GM12878 (cell line): ENCODE measurements around the gene ATP2B1. TPM values are rescaled to one million over a fixed set of nuclear protein-coding genes. Genes with fewer than 3 reads are reported as not detected.
A peak's percentile ranks its signal among the peaks of the same experiment; 100 is the strongest.

Experiments used
- ATAC-seq: fragments of 200-7000 bp; cut with Tn5 transposase; 3 replicates; pipeline ENCODE4 v1.9.1; 2020; ENCODE audit warnings: mild to moderate bottlenecking, moderate library complexity
- BruUV-seq: library from RNA; stranded (reverse); fragments of 400-500 nt; replicated peaks from 2 replicates; lab custom pipeline; 2021; lab: Mats Ljungman, UMichigan
- CTCF ChIA-PET: fragments of 300-600 bp; sonication (Branson Sonifier 250); formaldehyde crosslinking; extraction: SDS; loops from one replicate; lab custom pipeline; 2021; ENCODE audit warnings: inconsistent platforms; lab: Yijun Ruan, JAX
- POLR2A ChIA-PET: fragments of 350-600 bp; formaldehyde crosslinking; extraction: SDS; loops from one replicate; lab custom pipeline; 2021; ENCODE audit warnings: inconsistent platforms; lab: Charles Lee
- RAD21 ChIA-PET: fragments of 300-600 bp; sonication (Branson Sonifier 250); formaldehyde crosslinking; loops from one replicate; lab custom pipeline; 2023; ENCODE audit warnings: antibody characterized with exemption; ENCODE audit not compliant: unreplicated experiment; lab: Charles Lee
- SMC1A ChIA-PET: fragments of 300-600 bp; sonication (Branson Sonifier 250); formaldehyde crosslinking; loops from one replicate; lab custom pipeline; 2023; ENCODE audit not compliant: unreplicated experiment, uncharacterized antibody; lab: Charles Lee
- DNase-seq: peaks from one replicate; pipeline ENCODE4 v3.0.0-alpha.2; 2011; ENCODE audit warnings: low read depth, low spot score
- FAIRE-seq: peaks from 3 replicates; lab custom pipeline; 2011; peaks lifted over from hg19 to GRCh38; lab: Jason Lieb, UNC
- H2AFZ ChIP-seq: 2 replicates; pipeline ENCODE4 v1.6.0; 2011; ENCODE audit warnings: low read depth, low read length, control low read depth; ENCODE audit not compliant: control insufficient read depth
- H3K27ac ChIP-seq: 2 replicates; pipeline ENCODE4 v1.5.1; 2011; ENCODE audit warnings: control low read depth; ENCODE audit not compliant: control insufficient read depth, insufficient read depth
- H3K27me3 ChIP-seq, 2 experiments: replicated peaks in 1 of 2; 2 replicates each; pipeline versions ENCODE4 v1.6.0 to v1.6.1; 2011; ENCODE audit warnings: low read length in 1 of 2; ENCODE audit not compliant: control insufficient read depth in 2 of 2, insufficient read depth in 2 of 2
- H3K36me3 ChIP-seq, 2 experiments: 2 replicates each; pipeline ENCODE4 v1.5.1; 2011; ENCODE audit warnings: low read length in 1 of 2; ENCODE audit not compliant: control insufficient read depth in 2 of 2, insufficient read depth in 2 of 2
- H3K4me1 ChIP-seq: 2 replicates; pipeline ENCODE4 v1.6.1; 2011; ENCODE audit warnings: mild to moderate bottlenecking, low read length, moderate library complexity, mixed read lengths; ENCODE audit not compliant: control insufficient read depth, insufficient read depth
- H3K4me2 ChIP-seq: 2 replicates; pipeline ENCODE4 v1.6.0; 2011; ENCODE audit warnings: control low read depth; ENCODE audit not compliant: control insufficient read depth, insufficient read depth
- H3K4me3 ChIP-seq: fragments of 200-600 bp; sonication (generic); 2 replicates; pipeline ENCODE4 v1.5.1; 2016
- H3K79me2 ChIP-seq: 2 replicates; pipeline ENCODE4 v1.6.0; 2011; ENCODE audit warnings: low read length; ENCODE audit not compliant: control insufficient read depth, insufficient read depth
- H3K9ac ChIP-seq: 2 replicates; pipeline ENCODE4 v1.8.0; 2011; ENCODE audit warnings: low read length, control low read depth, mixed read lengths; ENCODE audit not compliant: control insufficient read depth, insufficient read depth
- H3K9me3 ChIP-seq: replicated peaks from 3 replicates; pipeline ENCODE4 v1.5.1; 2011; ENCODE audit warnings: mild to moderate bottlenecking, low read length; ENCODE audit not compliant: control insufficient read depth, insufficient read depth
- H4K20me1 ChIP-seq: 2 replicates; pipeline ENCODE4 v1.6.0; 2011; ENCODE audit not compliant: control insufficient read depth, insufficient read depth
- BHLHE40 ChIP-seq, 2 experiments: fragments of 450-650 bp in 1 of 2; IDR thresholded peaks; 2 replicates each; pipeline ENCODE4 v1.6.1; 2011 to 2017; ENCODE audit warnings: low read depth in 2 of 2, borderline replicate concordance in 1 of 2, improper control_type of control experiment in 1 of 2, low read length in 1 of 2, mild to moderate bottlenecking in 1 of 2
- E4F1 ChIP-seq: fragments of 450-650 bp; IDR thresholded peaks from 2 replicates; pipeline ENCODE4 v1.6.1; 2018; ENCODE audit warnings: borderline replicate concordance, mild to moderate bottlenecking; ENCODE audit not compliant: partially characterized antibody
- PBX3 ChIP-seq: IDR thresholded peaks from 2 replicates; pipeline ENCODE4 v1.6.1; 2011; ENCODE audit warnings: mild to moderate bottlenecking, low read depth, low read length, moderate library complexity; ENCODE audit not compliant: insufficient replicate concordance
- PKNOX1 ChIP-seq: fragments of 450-650 bp; IDR thresholded peaks from 2 replicates; pipeline ENCODE4 v1.6.1; 2016; ENCODE audit warnings: mild to moderate bottlenecking
- RUNX3 ChIP-seq: IDR thresholded peaks from 2 replicates; pipeline ENCODE4 v1.6.1; 2012; ENCODE audit warnings: low read length, inconsistent platforms
- SMARCA5 ChIP-seq: fragments of 450-650 bp; IDR thresholded peaks from 2 replicates; pipeline ENCODE4 v1.6.1; 2017; ENCODE audit warnings: mild to moderate bottlenecking
- SREBF2 ChIP-seq: IDR thresholded peaks from 2 replicates; pipeline ENCODE4 v1.6.1; 2012; ENCODE audit warnings: mild to moderate bottlenecking, low read length
- STAT3 ChIP-seq: IDR thresholded peaks from 2 replicates; pipeline ENCODE4 v1.6.1; 2011; ENCODE audit warnings: low read depth, low read length, improper control_type of control experiment
- ZNF384 ChIP-seq: IDR thresholded peaks from 2 replicates; pipeline ENCODE4 v1.6.1; 2012; ENCODE audit warnings: low read depth, mild to moderate bottlenecking, low read length, improper control_type of control experiment, borderline replicate concordance
- WGBS: methylation state at CpG from one replicate; pipeline ENCODE4 v1.1.6; 2016; ENCODE audit warnings: low lambda C conversion rate; ENCODE audit not compliant: insufficient replicate concordance, insufficient coverage; ENCODE audit errors: missing lambda C conversion rate; 5-methylcytosine and 5-hydroxymethylcytosine counted together
- in situ Hi-C: fragments of 300-500 bp; cut with MboI; formaldehyde crosslinking; loops from 9 replicates; pipeline ENCODE4 v1.14.3; 2018; ENCODE audit warnings: mixed read lengths
- intact Hi-C: fragments of 100-400 bp; cut with micrococcal nuclease; formaldehyde crosslinking; loops from one replicate; pipeline ENCODE4 v1.14.2; 2022; ENCODE audit not compliant: unreplicated experiment
- polyA plus RNA-seq, 11 experiments: library from polyadenylated mRNA; depleted of rRNA in 4 of 11; unstranded in 6 of 11; stranded (reverse) in 5 of 11; fragments of >200 nt; fragmentation: Nextera tagmentation in 4 of 11; fragmentation: Illumina TruSeq in 1 of 11; extraction: Ambion mirVana in 4 of 11; extraction: Trizol in 1 of 11; gene quantifications; 1 replicate in 1 of 11; 2 replicates in 10 of 11; pipeline versions ENCODE4 v1.2.1 to v1.2.3, GENCODE V29; 2011 to 2016; ENCODE audit warnings: inconsistent platforms in 2 of 11, missing spikeins in 2 of 11, low read depth in 1 of 11
- total RNA-seq, 4 experiments: library from RNA; depleted of rRNA in 3 of 4; stranded (reverse); fragments of >200 nt in 3 of 4; fragmentation: Illumina TruSeq in 1 of 4; extraction: Trizol in 1 of 4; gene quantifications; 2 replicates each; pipeline versions ENCODE4 v1.2.1 to v1.2.3, GENCODE V29; 2013 to 2021
- TF ChIP-seq, protein P1 (sequence below): IDR thresholded peaks from 2 replicates; pipeline ENCODE4 v1.6.1; 2012; ENCODE audit warnings: low read depth, low read length, improper control_type of control experiment
- TF ChIP-seq, protein P2 (sequence below): fragments of 450-650 bp; IDR thresholded peaks from 2 replicates; pipeline ENCODE4 v1.6.1; 2016; ENCODE audit warnings: mild to moderate bottlenecking

The ATP2B1 gene
- total and polyA plus RNA-seq, 10 of the 15 experiments (the other 5 are each of a cell fraction or from before 2014, with no cell fraction given): 15.9 to 67.8 (median 48.5) TPM

- BruUV-seq: no TSS peak
- no peak for FAIRE-seq
- no peaks in the 10 kb centered on the region for H3K36me3 ChIP-seq
- H4K20me1 ChIP-seq: no peaks in the 10 kb centered on the region
- H3K9ac ChIP-seq: no peak overlapping the region
- intact Hi-C loops (no loop called here), in situ Hi-C loops (loop anchor here (5.0 kb wide), 1 partner anchor 35 kb away; no protein-coding TSS in a partner anchor)
- SMC1A ChIA-PET: interaction anchor here (0.8 to 1.9 kb wide), 7 partner anchors 14 to 208 kb away, joined by 3 to 7 read pairs (median 3); no protein-coding TSS in a partner anchor
- peaks cover 22% of the 10 kb centered on the region for H3K4me1 ChIP-seq
- no peaks in the 10 kb centered on the region; the same call in 2 of the 3 replicates for H3K9me3 ChIP-seq
- WGBS: 100% methylated on average over 1 of the region's 1 CpG
- no peaks in the 10 kb centered on the region for H3K27me3 ChIP-seq
- CTCF ChIA-PET: interaction anchor here (1.1 kb wide), 1 partner anchor 11 kb away, joined by 3 read pairs; no protein-coding TSS in a partner anchor
- ATAC-seq: no peak
- POLR2A ChIA-PET: no interaction called here
- no peaks in the 10 kb centered on the region for H3K79me2 ChIP-seq
- TF ChIP-seq STAT3 (no peak), PBX3 (peak; percentile 14), SREBF2 (no peak), SMARCA5 (no peak), PKNOX1 (peak; percentile 70), ZNF384 (no peak), E4F1 (no peak), RUNX3 (peak; percentile 68), BHLHE40 (IDR thresholded peaks at IDR 0.05; ENCODE audit: borderline replicate concordance in 1 of 2, low read depth in 2 of 2, low read length in 1 of 2) (no peak)
- TF ChIP-seq, protein P1, sequence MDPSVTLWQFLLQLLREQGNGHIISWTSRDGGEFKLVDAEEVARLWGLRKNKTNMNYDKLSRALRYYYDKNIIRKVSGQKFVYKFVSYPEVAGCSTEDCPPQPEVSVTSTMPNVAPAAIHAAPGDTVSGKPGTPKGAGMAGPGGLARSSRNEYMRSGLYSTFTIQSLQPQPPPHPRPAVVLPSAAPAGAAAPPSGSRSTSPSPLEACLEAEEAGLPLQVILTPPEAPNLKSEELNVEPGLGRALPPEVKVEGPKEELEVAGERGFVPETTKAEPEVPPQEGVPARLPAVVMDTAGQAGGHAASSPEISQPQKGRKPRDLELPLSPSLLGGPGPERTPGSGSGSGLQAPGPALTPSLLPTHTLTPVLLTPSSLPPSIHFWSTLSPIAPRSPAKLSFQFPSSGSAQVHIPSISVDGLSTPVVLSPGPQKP: no peak
- TF ChIP-seq, protein P2, sequence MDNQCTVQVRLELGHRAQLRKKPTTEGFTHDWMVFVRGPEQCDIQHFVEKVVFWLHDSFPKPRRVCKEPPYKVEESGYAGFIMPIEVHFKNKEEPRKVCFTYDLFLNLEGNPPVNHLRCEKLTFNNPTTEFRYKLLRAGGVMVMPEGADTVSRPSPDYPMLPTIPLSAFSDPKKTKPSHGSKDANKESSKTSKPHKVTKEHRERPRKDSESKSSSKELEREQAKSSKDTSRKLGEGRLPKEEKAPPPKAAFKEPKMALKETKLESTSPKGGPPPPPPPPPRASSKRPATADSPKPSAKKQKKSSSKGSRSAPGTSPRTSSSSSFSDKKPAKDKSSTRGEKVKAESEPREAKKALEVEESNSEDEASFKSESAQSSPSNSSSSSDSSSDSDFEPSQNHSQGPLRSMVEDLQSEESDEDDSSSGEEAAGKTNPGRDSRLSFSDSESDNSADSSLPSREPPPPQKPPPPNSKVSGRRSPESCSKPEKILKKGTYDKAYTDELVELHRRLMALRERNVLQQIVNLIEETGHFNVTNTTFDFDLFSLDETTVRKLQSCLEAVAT: no peak
- H2AFZ ChIP-seq: peak overlapping the region; percentile 59
- no peak overlapping the region for H3K27ac ChIP-seq
- RAD21 ChIA-PET: no interaction called here
- peak overlapping the region; percentile 25; the same call in 1 of the 2 replicates for H3K4me2 ChIP-seq
- no peak overlapping the region for H3K4me3 ChIP-seq
- DNase-seq: no peak
Observed at GRCh38 chr12:89752341-89752740, 43.7 kb upstream of the ATP2B1 start.
